GM19240 (cell line): ENCODE results near the gene ZNF768.
"Not testable (repeated sequence)": the region's sequence is repeated elsewhere in the genome, so short reads cannot be mapped to it uniquely, and the experiment has no call there.

Source experiments
- DNase-seq: peaks from one replicate; pipeline ENCODE4 v3.0.0; 2011; ENCODE audit warnings: low spot score; ENCODE audit not compliant: insufficient read length

The ZNF768 gene

GRCh38 chr16:30511509-30511908 is 14.9 kb downstream of the ZNF768 start:
- no peak for DNase-seq

GRCh38 chr16:30510376-30510938 is 15.9 kb downstream of the ZNF768 start:
- DNase-seq: no peak

- no peak for DNase-seq
Observed at GRCh38 chr16:30509081-30509765, 17.1 kb downstream of the ZNF768 start.

- DNase-seq: no peak
Observed at GRCh38 chr16:30503403-30504296, 22.7 kb downstream of the ZNF768 start.

GRCh38 chr16:30499284-30499683 is 27.1 kb downstream of the ZNF768 start:
- no peak for DNase-seq

GRCh38 chr16:30494709-30495108 is 31.7 kb downstream of the ZNF768 start:
- DNase-seq: no peak

GRCh38 chr16:30493941-30494488 is 32.4 kb downstream of the ZNF768 start:
- DNase-seq: no peak

- no peak for DNase-seq
Observed at GRCh38 chr16:30491744-30492308, 34.5 kb downstream of the ZNF768 start.

- DNase-seq: no peak
Observed at GRCh38 chr16:30491229-30491628, 35.1 kb downstream of the ZNF768 start.

- DNase-seq: no peak
Observed at GRCh38 chr16:30490210-30490609, 36.2 kb downstream of the ZNF768 start.

GRCh38 chr16:30488764-30489605 is 37.4 kb downstream of the ZNF768 start:
- no peak for DNase-seq

GRCh38 chr16:30485818-30486436 is 40.4 kb downstream of the ZNF768 start:
- DNase-seq: no peak

GRCh38 chr16:30484887-30485286 is 41.5 kb downstream of the ZNF768 start:
- no peak for DNase-seq

- no peak for DNase-seq
Observed at GRCh38 chr16:30482366-30482765, 44.0 kb downstream of the ZNF768 start.

GRCh38 chr16:30481381-30481780 is 45.0 kb downstream of the ZNF768 start:
- no peak for DNase-seq

GRCh38 chr16:30478766-30479478 is 47.4 kb downstream of the ZNF768 start:
- DNase-seq: no peak

GRCh38 chr16:30477773-30478172 is 48.6 kb downstream of the ZNF768 start:
- DNase-seq: not testable (repeated sequence)

- DNase-seq: no peak
Observed at GRCh38 chr16:30476991-30477390, 49.4 kb downstream of the ZNF768 start.

GRCh38 chr16:30474684-30475083 is 51.7 kb downstream of the ZNF768 start:
- no peak for DNase-seq

- DNase-seq: no peak
Observed at GRCh38 chr16:30474074-30474452, 52.3 kb downstream of the ZNF768 start.
